Measurements from ENCODE around the gene PIBF1.
"Not testable (repeated sequence)": the region's sequence is repeated elsewhere in the genome, so short reads cannot be mapped to it uniquely, and the experiment has no call there.

The PIBF1 gene

DNA sequence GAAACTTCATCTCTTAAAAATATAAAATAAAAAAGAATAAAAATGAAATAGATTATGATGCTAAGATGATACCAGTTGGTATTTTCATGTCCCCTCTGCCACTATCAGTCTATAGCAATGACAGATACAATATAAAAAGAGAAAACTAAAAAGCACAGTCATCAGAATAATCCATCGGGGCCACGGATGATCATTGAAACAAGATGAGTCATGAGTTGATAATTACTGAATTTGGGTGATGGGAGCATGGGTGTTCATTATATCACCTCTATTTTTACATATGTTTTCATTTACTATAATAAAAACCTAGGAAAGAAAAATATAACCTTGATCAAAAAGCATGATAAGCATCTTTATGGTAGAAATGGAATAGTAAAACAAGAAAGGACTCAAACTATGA, 41.1 kb downstream of the PIBF1 start:
- no peak overlapping the region for H3K4me2 ChIP-seq (ENCODE audit: low read length)
- H3K36me3 ChIP-seq (ENCODE audit: insufficient read depth, low read length), result peaks cover 18% of the 10 kb centered on the region
- H3K27me3 ChIP-seq (ENCODE audit: control insufficient read depth, insufficient read depth, low read length), result no peaks in the 10 kb centered on the region
- H3K9ac ChIP-seq (ENCODE audit: low read depth, low read length), result no peak overlapping the region
- H3K4me3 ChIP-seq (ENCODE audit: low read length), result no peak overlapping the region
- peaks cover 4% of the 10 kb centered on the region for H3K4me1 ChIP-seq (ENCODE audit: control insufficient read depth, insufficient read depth, low read length)
- no peaks in the 10 kb centered on the region for H3K9me3 ChIP-seq (replicated peaks; ENCODE audit: low read length)

DNA sequence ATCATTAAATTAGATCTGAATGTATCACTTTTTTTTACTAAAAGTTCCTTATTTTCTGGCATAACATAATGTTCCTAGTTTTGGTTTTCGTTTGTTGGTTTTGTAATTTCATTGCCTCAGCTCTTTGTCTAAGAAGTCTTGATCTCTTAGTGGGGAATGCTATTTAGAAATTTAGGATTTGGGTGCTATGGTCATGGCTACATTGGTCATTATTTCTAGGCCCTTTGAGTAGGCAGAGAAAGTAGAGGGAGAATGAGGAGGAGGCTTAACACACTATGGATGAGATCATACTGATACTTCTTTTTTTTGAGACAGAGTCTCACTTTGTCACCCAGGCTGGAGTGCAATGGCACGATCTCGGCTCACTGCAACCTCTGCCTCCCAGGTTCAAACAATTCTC, 41.8 kb downstream of the PIBF1 start:
- Histone ChIP-seq H3K4me1 (ENCODE audit: control insufficient read depth, insufficient read depth, low read length) (peaks cover 4% of the 10 kb centered on the region), H3K9me3 (replicated peaks; ENCODE audit: low read length) (no peaks in the 10 kb centered on the region), H3K4me2 (ENCODE audit: low read length) (no peak overlapping the region), H3K4me3 (ENCODE audit: low read length) (no peak overlapping the region), H3K36me3 (ENCODE audit: insufficient read depth, low read length) (peaks cover 18% of the 10 kb centered on the region), H3K9ac (ENCODE audit: low read depth, low read length) (no peak overlapping the region), H3K27me3 (ENCODE audit: control insufficient read depth, insufficient read depth, low read length) (no peaks in the 10 kb centered on the region)

DNA sequence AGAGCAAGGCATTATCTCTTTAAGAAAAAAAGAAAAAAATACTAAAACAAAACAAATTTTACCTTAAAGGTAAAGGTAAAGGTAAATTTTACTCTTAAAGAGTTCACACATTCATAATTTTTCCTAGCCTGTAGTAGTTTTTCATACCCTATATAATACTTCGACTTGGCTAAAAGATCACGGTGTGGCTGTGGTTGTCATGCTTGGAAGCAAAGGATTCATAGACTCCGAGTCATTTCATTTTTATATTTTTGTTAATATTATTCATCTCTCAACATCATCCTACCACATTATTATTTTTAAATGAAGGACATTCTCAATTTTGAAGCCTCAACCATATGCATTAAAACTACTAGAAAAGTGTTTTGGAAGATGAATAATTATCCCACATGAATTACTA, 52.7 kb downstream of the PIBF1 start:
- Histone ChIP-seq H3K27me3 (ENCODE audit: control insufficient read depth, insufficient read depth, low read length) (no peaks in the 10 kb centered on the region), H3K4me1 (ENCODE audit: control insufficient read depth, insufficient read depth, low read length) (no peaks in the 10 kb centered on the region), H3K36me3 (ENCODE audit: insufficient read depth, low read length) (peaks cover 4% of the 10 kb centered on the region), H3K9ac (ENCODE audit: low read depth, low read length) (no peak overlapping the region), H3K9me3 (replicated peaks; ENCODE audit: low read length) (no peaks in the 10 kb centered on the region), H3K4me2 (ENCODE audit: low read length) (peak overlapping the region; percentile 31), H3K4me3 (ENCODE audit: low read length) (no peak overlapping the region)

DNA sequence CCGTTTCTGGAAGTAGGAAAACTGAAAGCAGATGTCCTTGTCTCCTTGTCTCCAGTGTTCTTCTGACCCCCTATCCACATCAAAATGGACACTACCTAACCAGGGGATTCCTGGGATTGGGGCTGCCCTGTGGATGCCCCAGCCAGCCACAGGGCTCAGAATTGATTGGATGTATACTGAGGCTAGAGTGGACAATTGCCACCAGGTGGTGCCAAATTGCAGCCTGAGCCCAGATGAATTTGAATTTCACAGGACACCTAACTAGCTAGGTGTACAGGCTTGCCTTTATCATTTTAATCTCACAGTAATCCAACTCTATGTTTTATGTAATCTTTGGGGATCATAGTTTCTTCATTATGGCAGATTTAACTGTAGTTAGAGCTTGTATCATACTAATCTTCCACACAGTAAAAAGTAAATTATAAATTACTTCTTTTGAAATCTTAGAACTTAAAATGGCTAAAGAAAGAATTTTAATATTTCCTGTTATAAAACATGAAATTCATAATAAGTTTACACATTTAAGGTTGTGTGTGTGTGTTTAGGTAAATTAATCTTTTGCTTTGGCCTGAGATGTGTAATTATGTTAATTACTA, 58.0 kb downstream of the PIBF1 start:
- H3K36me3 ChIP-seq (ENCODE audit: insufficient read depth, low read length), result peaks cover 7% of the 10 kb centered on the region
- H3K4me3 ChIP-seq (ENCODE audit: low read length), result no peak overlapping the region
- H3K4me1 ChIP-seq (ENCODE audit: control insufficient read depth, insufficient read depth, low read length), result no peaks in the 10 kb centered on the region
- no peak overlapping the region for H3K4me2 ChIP-seq (ENCODE audit: low read length)
- H3K27me3 ChIP-seq (ENCODE audit: control insufficient read depth, insufficient read depth, low read length), result no peaks in the 10 kb centered on the region
- H3K9ac ChIP-seq (ENCODE audit: low read depth, low read length), result no peak overlapping the region
- H3K9me3 ChIP-seq (replicated peaks; ENCODE audit: low read length), result no peaks in the 10 kb centered on the region

DNA sequence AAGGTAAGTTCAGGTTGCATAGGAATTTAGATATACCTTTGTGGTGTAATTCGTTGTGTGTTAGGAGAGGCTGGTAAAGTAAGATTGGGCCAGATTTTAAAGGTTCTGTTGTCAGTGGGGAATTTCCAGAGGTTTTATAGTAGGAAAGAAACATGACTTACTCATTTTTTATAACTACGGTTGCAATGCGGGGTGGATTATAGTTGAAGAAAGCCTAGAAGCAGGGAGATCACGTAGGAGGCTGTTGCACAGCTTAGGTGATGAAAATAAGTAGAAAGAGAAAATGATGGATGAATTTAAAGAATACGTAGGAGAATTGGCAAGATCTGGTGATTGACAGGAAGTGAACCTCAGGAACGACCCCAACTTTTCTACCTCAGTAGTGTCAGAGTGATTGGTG, 61.1 kb downstream of the PIBF1 start:
- Histone ChIP-seq H3K9ac (ENCODE audit: low read depth, low read length) (no peak overlapping the region), H3K9me3 (replicated peaks; ENCODE audit: low read length) (no peaks in the 10 kb centered on the region), H3K4me3 (ENCODE audit: low read length) (no peak overlapping the region), H3K4me1 (ENCODE audit: control insufficient read depth, insufficient read depth, low read length) (no peaks in the 10 kb centered on the region), H3K36me3 (ENCODE audit: insufficient read depth, low read length) (peaks cover 12% of the 10 kb centered on the region), H3K4me2 (ENCODE audit: low read length) (no peak overlapping the region), H3K27me3 (ENCODE audit: control insufficient read depth, insufficient read depth, low read length) (no peaks in the 10 kb centered on the region)

DNA sequence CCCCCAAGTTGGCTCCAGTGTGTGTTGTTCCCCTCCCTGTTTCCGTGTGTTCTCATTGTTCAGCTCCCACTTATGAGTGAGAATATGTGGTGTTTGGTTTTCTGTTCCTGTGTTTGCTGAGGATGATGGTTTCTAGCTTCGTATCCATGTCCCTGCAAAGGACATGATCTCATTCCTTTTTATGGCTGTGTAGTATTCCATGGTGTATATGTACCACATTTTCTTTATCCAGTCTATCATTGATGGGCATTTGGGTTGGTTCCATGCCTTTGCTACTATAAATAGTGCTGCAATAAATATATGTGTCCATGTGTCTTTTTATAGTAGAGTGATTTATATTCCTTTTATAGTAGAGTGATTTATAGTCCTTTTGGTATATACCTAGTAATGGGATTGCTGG, 63.2 kb downstream of the PIBF1 start:
- not testable (repeated sequence) for H3K9ac ChIP-seq (ENCODE audit: low read depth, low read length); H3K9me3 ChIP-seq (replicated peaks; ENCODE audit: low read length); H3K4me3 ChIP-seq (ENCODE audit: low read length); H3K4me2 ChIP-seq (ENCODE audit: low read length); H3K4me1 ChIP-seq (ENCODE audit: control insufficient read depth, insufficient read depth, low read length); H3K27me3 ChIP-seq (ENCODE audit: control insufficient read depth, insufficient read depth, low read length)
- H3K36me3 ChIP-seq (ENCODE audit: insufficient read depth, low read length), result peaks cover 12% of the 10 kb centered on the region

DNA sequence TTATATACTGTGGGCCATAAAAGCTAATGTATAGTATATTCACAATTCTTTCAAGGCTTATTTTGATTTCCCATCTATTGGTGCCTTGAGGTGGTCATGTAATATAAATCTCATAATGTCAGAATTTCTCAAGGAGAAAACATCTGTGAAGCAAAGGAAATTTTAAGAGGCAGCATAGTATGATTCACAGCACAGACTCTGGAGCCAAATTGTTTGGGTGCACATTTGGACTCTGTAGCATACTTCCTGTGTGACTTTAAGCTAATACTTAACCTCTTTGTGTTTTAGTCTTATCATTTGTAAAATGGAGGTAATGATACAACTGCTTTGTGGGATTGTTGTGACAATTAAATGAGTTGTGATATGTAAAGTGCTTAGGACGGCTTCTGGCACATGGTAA, 67.6 kb downstream of the PIBF1 start:
- Histone ChIP-seq H3K9me3 (replicated peaks; ENCODE audit: low read length) (no peaks in the 10 kb centered on the region), H3K36me3 (ENCODE audit: insufficient read depth, low read length) (peaks cover 15% of the 10 kb centered on the region), H3K27me3 (ENCODE audit: control insufficient read depth, insufficient read depth, low read length) (no peaks in the 10 kb centered on the region), H3K4me1 (ENCODE audit: control insufficient read depth, insufficient read depth, low read length) (peaks cover 3% of the 10 kb centered on the region), H3K9ac (ENCODE audit: low read depth, low read length) (no peak overlapping the region), H3K4me2 (ENCODE audit: low read length) (no peak overlapping the region), H3K4me3 (ENCODE audit: low read length) (no peak overlapping the region)

DNA sequence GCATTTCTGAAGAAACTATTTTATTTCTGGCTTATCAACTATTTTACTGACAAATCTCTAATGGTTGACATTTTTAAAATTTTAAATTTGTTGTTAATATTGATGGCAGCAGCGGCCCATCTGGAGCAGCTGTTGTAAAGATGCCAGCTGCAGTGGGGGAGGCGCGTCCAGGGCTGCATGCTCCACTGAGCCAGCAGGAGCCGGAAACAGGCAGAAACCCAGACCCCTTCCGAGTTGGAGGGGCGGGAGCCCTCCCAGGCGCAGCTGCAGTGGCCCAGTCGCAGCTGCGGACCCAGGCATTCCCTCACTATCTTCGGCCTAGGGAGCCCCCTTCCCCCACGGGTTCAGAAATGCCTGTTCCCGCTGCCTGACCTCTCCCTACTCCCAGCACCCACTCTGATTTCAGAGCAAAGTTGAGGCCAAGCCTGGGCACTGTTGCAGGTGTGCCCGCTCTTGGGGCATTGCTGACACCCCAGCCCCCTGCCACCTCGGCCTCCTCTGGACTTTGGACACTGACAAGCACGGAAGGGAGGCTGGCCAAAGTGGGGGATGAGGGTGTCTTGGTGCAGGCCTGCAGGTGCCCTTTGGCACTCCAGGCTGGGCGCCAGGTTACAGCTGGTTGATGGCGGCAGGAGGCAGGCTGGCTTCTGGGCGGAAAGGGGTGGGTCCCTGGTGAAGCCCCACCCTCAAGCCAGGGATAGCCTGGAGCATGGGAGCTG, 69.2 kb downstream of the PIBF1 start:
- Histone ChIP-seq H3K4me3 (ENCODE audit: low read length) (no peak overlapping the region), H3K4me1 (ENCODE audit: control insufficient read depth, insufficient read depth, low read length) (peaks cover 3% of the 10 kb centered on the region), H3K9ac (ENCODE audit: low read depth, low read length) (no peak overlapping the region), H3K9me3 (replicated peaks; ENCODE audit: low read length) (no peaks in the 10 kb centered on the region), H3K4me2 (ENCODE audit: low read length) (no peak overlapping the region), H3K36me3 (ENCODE audit: insufficient read depth, low read length) (peaks cover 9% of the 10 kb centered on the region), H3K27me3 (ENCODE audit: control insufficient read depth, insufficient read depth, low read length) (no peaks in the 10 kb centered on the region)

DNA sequence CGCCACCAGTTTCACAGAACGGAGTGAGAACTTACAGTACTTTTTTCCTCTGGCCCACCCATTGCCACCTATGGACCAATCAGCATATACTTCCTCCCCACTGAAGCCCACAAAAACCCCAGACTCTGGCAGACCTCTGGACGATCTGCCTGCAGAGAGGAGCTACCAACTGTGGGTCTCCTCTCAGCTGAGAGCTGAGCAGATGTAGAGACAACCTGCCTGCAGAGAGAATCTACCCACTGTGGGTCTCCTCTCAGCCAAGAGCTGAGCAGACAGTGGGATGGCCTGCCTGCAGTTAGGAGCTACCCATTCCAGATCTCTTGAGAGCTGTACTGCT, 69.7 kb downstream of the PIBF1 start:
- Histone ChIP-seq H3K9ac (ENCODE audit: low read depth, low read length) (no peak overlapping the region), H3K27me3 (ENCODE audit: control insufficient read depth, insufficient read depth, low read length) (no peaks in the 10 kb centered on the region), H3K9me3 (replicated peaks; ENCODE audit: low read length) (no peaks in the 10 kb centered on the region), H3K4me3 (ENCODE audit: low read length) (no peak overlapping the region), H3K4me1 (ENCODE audit: control insufficient read depth, insufficient read depth, low read length) (peaks cover 3% of the 10 kb centered on the region), H3K4me2 (ENCODE audit: low read length) (no peak overlapping the region), H3K36me3 (ENCODE audit: insufficient read depth, low read length) (peaks cover 9% of the 10 kb centered on the region)

DNA sequence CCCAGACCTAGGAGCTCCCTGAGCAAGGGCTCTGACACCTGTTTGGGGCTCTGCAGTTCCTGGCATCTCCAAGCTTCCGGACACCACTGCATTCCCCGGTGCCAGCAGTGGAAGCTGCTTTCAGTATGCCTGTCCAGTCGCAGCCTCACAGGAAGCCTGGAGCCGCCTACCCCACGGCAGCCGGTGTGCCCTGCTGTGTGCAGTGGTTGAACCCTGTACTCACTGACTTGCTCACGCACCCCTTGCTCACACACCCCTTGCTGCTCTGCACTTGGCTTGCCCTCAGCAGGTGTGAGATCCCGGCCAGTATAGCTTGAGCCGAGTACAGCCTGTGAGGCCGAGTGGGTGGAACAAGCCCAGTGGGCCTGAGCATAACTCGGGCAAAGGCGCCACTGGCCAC, 70.3 kb downstream of the PIBF1 start:
- H3K4me1 ChIP-seq (ENCODE audit: control insufficient read depth, insufficient read depth, low read length), result peaks cover 3% of the 10 kb centered on the region
- H3K27me3 ChIP-seq (ENCODE audit: control insufficient read depth, insufficient read depth, low read length), result no peaks in the 10 kb centered on the region
- H3K9ac ChIP-seq (ENCODE audit: low read depth, low read length), result no peak overlapping the region
- no peak overlapping the region for H3K4me2 ChIP-seq (ENCODE audit: low read length)
- peaks cover 7% of the 10 kb centered on the region for H3K36me3 ChIP-seq (ENCODE audit: insufficient read depth, low read length)
- no peak overlapping the region for H3K4me3 ChIP-seq (ENCODE audit: low read length)
- no peaks in the 10 kb centered on the region for H3K9me3 ChIP-seq (replicated peaks; ENCODE audit: low read length)

DNA sequence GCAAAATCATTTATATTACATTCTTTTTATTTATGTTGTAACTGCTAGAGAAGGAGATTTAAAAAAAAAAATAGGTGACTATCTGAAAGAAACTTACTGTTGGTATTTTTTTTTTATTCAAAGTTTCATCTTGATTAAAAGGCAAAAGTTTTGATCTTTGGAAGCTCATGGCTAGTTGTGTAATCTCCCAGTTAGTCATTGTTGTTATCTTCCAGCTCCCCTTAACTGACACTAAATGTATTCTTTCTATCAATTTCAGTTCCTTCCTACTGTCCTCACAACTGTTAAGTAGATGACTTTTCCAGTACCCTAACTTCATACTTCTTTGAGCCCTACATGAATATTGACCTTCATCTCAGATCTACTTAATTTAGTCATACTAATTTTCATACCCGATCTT, 71.1 kb downstream of the PIBF1 start:
- no peaks in the 10 kb centered on the region for H3K9me3 ChIP-seq (replicated peaks; ENCODE audit: low read length)
- peaks cover 3% of the 10 kb centered on the region for H3K4me1 ChIP-seq (ENCODE audit: control insufficient read depth, insufficient read depth, low read length)
- no peaks in the 10 kb centered on the region for H3K27me3 ChIP-seq (ENCODE audit: control insufficient read depth, insufficient read depth, low read length)
- no peak overlapping the region for H3K9ac ChIP-seq (ENCODE audit: low read depth, low read length)
- no peak overlapping the region for H3K4me2 ChIP-seq (ENCODE audit: low read length)
- H3K4me3 ChIP-seq (ENCODE audit: low read length), result no peak overlapping the region
- H3K36me3 ChIP-seq (ENCODE audit: insufficient read depth, low read length), result peaks cover 5% of the 10 kb centered on the region
